Endometrial microvascular endothelial cells (primary cell): ENCODE measurements around the gene FUOM. TPM values are rescaled to one million over a fixed set of nuclear protein-coding genes. Genes with fewer than 3 reads are reported as not detected.
"Not testable (repeated sequence)": the region's sequence is repeated elsewhere in the genome, so short reads cannot be mapped to it uniquely, and the experiment has no call there.

Source experiments
- in situ Hi-C: cut with HindIII; loops from 2 replicates; pipeline ENCODE4 v1.10.0; 2017; ENCODE audit warnings: low sequenced_read_pairs, low pct_unique_long_range_greater_than_20kb; ENCODE audit errors: inconsistent ontology term
- total RNA-seq: library from RNA; depleted of rRNA; stranded (reverse); fragments of >200 nt; gene quantifications from one replicate; pipeline ENCODE4 v1.2.3, GENCODE V29; 2015; ENCODE audit errors: inconsistent ontology term

Gene FUOM
- total RNA-seq, 1 donor from 2014 or later: 9.9 TPM

DNA sequence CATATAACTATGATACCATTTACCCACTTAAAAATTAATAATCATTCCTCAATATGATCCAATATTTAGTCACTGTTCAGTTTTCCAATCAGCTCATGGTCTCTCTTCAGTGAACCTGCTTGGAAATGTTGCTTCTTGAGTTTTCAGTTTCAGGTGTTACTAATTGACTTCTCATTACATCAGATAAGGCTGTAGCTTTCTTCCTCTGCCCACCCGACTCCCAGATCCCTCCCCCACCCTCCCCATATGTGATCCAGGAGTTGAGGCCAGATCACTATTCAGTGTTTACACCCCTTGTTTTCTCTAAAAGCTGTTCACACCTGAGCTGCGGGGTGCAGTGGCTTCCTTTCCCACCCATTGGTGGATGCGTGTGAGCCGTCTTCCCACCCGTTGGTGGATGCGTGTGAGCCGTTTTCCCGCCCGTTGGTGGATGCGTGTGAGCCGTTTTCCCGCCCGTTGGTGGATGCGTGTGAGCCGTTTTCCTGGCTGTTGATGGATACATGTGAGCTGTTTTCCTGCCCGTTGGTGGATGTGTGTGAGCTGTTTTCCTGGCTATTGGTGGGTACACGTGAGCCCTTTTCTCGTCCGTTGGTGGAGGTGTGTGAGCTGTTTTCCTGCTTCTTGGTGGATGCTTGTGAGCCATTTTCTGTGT is 32.9 kb upstream of the FUOM start:
- in situ Hi-C loops: no loop called here

DNA sequence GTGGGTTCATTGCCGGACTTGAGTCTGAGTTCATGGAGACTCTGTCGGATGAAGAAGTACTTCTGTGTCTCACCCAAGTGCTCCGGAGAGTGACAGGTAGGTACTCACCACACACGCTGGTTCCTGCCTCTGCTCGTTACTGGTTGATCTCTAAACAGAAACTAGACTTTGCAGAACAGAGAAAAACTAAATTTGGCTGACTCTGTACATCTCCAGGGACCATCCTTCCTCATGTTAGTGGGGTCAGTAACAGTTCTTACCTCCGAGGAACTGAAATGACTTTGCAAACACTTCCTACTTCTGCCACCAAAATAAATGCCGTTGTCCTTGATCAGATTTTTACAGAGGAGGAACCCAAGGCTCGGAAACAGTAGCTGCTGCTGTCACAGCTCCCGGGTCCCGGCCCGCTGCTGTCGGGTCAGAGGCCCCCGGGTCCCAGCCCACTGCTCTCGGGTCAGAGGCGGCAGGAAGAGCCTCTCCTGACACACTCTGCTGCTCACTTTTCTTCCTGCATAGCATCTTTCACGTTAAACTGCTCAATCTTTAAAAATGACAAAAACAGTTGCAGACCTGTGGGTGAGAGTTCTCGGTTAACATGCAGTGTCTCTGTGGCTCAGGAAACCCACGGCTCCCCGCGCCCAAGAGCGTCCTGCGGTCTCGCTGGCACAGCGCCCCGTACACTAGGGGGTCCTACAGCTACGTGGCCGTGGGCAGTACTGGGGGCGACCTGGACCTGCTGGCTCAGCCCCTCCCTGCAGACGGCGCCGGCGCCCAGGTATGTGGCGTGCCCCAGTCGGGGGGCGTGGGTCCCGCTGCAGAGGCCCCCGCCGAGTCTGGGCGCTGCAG is 31.4 kb upstream of the FUOM start:
- in situ Hi-C loops: no loop called here

DNA sequence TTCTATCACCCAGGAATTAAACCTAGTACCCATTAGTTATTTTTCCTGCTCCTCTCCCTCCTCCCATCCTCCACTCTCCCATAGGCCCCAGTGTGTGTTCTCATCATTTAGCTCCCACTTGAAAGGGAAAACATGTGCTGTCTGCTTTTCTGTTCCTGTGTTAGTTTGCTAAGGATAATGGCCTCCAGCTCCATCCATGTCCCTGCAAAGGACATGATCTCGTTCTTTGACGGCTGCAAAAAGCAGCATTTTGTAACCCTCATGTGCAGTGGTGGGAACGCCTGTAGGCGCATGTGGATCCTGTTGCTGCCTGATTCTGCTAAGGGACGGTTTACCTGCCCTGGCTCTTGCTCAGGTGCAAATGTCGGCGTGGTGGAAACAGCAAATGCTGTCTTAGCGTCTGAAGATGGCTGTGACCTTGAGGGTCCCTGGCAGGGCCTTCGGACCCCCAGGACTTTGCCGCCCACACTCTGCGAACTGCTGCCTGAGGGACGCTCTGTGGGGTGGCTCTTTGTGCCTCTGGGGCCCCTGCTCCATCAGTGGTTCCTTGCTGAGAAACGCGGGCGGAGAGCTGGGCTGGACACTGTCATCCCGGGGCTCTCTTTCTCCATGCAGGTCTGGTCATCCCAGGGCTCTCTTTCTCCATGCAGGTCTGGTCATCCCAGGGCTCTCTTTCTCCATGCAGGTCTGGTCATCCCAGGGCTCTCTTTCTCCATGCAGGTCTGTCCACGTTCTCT is 30.6 kb upstream of the FUOM start:
- in situ Hi-C loops: no loop called here

DNA sequence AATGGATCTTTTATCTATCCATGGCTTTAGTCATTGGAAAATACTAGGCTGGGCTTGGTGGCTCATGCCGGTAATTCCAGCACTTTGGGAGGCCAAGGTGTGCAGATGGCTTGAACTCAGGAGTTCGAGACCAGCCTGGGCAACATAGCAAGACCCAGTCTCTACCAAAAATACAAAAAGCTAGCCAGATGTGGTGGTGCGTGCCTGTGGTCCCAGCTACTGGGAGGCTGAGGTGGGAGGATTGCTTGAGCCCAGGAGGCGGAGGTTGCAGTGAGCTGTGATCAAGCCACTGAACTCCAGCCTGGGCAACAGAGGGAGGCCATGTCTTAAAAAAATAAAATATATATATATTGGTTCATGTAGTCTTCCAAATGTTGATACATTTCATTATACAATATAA is 29.1 kb upstream of the FUOM start:
- in situ Hi-C loops: not testable (repeated sequence)

DNA sequence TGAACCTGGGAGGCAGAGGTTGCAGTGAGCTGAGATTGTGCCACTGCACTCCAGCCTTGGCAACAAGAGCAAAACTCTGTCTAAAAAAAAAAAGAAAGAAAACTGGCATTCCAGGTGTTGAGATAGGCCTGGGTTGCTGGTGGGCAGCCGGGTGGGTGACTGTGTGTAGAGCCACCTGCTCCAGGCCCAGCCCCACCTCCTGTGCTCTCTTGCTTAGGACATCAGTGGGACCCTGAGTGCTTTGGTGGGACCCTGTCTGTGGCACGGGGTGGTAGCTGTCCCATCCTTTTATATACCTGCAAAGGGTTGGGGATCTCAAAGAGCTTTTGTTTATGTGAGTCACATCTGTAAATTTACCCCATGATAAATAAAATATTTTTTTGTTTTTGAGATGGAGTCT is 27.4 kb upstream of the FUOM start:
- in situ Hi-C loops: no loop called here

DNA sequence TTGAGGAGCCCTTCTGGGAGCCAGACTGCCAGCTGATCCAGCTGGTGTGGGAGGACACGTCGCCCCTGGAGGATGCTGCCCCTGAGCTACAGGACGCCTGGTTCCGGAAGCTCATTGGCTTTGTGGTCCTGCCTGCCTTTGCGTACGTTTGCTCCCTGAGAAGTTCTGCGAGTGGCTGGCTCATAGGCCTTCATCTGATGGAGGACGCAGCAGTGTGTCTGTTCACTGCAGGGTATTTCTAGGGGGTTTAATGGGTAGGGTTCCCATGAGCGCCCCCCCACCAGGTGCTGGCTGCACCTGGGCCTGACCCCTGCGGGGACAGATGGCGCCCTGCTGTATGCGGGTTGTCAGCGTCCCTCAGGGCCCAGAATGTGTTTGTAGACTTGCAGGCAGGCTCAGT is 26.3 kb upstream of the FUOM start:
- in situ Hi-C loops: no loop called here

DNA sequence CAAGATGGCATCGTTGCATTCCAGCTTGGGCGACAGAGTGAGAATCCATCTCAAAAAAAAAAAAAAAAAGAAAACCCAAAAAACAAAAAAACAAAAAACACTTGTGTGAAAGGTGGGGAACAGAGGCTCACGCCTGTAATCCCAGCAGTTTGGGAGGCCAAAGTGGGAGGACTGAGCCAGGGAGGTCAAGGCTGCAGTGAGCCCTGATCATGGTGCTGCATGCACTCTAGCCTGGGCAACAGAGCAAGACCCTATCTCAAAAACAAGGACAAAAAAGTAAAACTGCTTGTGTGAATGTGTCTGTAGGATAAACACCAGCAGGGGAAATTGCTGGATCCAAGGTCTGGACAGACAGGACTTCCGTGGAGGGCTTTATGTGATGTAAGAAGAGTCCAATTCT is 25.7 kb upstream of the FUOM start:
- in situ Hi-C loops: no loop called here

DNA sequence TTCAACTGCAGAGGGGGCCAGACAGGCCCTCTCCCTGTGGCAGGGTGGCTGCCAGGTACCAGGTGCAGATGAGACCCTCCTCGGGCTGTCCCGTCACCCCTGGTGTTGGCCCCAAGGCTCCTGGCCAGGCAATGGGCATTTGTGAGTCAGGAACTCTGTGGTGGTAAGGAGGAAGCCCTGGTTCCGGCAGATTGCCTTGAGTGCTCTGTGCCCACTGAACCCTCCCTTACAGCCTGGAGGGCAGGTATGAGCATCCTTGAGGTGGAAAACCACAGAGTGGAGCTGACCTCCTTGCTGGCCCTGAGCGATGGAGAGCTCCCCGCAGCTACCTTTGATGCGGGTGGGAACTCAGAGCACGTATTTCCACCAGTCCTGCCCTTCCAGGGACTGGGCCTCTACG is 23.2 kb upstream of the FUOM start:
- in situ Hi-C loops: no loop called here

DNA sequence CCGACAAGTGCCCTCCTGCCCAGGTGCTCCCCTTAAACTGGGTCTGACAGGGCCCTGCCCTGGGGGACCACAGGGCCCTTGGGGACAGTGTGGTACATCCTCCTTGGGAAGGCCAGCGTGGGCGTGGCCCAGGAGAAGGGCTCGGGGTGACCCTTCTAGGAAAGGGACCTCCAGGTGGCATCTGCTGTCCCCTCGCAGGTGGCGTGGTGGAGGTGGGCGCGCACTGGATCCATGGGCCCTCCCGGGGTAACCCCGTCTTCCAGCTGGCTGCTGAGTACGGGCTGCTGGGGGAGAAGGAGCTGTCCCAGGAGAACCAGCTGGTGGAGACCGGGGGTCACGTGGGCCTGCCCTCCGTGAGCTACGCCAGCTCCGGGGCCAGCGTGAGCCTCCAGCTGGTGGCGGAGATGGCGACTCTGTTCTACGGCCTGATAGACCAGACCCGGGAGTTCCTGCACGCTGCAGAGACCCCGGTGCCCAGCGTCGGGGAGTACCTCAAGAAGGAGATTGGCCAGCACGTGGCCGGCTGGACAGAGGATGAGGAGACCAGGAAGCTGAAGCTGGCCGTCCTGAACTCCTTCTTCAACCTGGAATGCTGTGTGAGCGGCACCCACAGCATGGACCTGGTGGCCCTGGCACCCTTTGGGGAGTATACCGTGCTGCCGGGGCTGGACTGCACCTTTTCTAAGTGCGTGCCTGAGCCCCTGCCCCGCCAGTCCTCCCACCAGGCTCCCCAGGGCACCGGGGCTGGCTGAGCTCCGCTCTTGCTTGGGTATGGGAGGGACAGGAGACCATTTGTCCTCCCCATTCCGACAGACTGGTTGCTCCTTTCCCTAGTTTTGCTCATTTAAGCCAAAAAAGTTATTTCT is 22.2 kb upstream of the FUOM start:
- in situ Hi-C loops: no loop called here

DNA sequence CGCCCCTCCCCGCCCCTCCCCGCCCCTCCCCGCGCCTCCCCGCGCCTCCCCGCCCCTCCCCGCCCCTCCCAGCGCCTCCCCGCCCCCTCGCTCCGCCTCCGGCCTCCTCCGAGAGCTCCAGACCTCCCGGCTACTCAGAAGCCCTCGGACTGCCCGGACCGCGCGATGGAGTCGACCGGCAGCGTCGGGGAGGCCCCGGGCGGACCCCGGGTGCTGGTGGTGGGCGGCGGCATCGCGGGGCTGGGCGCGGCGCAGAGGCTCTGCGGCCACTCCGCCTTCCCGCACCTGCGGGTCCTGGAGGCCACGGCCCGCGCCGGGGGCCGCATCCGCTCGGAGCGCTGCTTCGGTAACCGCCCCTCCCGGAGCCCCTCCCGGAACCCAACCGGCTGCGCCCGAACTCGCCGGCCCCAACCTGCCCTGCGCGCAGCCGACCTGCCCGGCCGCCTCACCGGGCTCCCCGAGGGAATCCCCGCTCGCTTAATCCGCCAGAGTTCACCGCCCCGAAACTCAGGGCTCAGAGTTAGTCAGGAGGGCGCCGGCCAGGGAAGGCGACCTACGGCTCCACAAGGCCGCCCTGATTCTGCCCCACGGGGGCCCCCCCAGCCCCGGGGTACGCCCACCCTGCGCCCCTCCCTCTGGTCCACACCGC is 21.5 kb upstream of the FUOM start, which contains the start of gene PAOX:
Gene PAOX (plus strand): TSS at position 111 of the 649 bp plus-strand sequence. CDS start 55 bp downstream, at position 166.
- in situ Hi-C loops: no loop called here

DNA sequence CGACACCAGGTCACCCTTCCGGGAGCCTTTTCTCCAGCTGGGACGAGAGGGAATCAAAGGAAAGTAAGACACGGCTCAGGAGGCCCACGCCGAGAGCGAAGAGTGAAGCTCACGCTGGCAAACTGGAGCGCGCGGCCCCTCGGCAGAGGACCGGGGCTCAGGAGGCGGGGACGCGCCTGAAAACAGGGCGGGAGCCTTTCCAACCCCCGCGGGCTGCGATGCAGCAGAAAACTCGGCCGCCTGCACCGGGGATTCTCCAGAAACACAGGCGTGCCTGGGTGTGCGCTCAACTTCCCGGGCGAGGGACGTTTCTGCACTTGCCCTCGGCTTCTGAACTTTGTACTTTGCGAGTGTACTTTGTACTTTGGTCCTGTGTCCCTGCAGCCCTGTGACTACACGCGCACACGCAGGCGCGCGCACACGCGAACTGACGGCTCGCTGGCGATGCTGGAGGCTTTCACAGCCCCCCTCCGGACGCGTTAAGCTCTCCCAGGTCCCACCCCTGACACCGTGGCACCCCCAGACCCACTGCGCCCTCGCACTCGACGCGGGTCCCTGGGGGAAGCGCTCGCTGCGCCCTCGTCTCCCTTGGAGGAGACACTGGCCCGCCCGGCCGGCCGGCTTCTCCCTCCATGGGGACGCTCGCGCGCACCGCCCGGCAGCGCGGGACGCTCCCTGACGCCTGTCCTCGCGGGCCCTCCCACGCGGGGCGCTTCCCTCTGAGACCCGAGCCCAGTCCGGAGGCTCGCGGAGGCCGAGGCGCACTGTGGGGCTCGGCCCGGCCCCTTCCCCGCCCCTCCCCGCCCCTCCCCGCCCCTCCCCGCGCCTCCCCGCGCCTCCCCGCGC is 20.7 kb upstream of the FUOM start:
- in situ Hi-C loops: no loop called here

DNA sequence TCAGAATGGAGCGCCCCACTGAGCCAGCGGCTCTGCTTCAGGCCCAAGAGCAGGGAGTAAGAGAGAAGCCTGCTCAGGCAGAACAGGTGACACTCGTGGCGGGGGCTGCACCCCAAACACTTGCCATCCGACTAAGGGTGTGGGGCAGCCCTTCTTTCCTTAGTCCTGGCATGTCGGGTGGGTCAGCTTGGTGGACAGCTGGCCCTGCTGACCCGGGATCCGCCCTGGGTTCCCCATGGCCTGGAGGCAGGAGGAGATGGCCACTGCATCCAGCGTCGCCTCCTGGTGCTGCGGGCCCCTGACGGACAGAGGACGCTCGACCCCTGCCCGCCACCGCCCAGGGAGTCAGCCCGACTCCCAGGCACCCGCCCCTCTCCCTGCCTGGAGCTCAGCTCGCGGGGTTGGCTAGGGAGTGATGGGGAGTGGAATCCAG is 20.0 kb upstream of the FUOM start:
- in situ Hi-C loops: no loop called here

DNA sequence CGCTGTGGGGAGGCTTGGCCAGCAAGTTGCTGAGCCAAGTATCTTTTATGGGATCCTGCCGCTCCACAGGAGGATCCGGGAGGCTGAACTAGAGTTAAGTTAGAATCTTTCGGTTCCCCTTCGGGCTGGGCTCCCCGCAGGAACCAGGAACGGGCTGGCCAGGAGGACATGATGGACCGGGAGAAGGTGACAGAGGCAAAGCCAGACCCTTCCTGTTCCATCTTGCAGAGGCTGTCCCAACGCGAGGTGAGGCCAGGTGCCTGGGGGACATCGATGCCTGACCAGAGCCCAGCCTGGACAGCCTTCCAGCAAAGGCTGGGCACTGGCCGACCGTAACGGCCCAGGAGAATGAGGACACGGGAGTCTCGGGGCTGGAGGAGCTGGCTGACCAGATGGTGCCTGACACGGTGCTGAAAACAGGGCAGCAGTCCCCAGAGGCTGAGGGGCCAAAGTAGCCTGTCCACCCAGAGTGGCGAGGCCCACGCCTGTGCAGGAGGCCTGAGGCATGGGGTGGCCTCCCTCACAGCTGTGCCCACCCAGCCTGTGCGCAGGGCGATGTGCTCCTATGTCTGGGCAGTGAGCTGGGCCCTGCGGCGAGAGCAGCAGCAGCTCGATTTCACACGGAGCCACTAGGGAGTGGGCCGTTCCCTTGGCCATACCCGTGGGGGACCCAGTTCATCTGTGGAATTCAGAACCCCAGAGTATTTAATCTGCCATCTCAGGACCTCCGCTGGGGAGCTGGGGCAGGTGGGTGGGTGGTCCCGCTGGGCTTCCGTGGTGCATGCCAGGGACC is 19.4 kb upstream of the FUOM start:
- in situ Hi-C loops: no loop called here

DNA sequence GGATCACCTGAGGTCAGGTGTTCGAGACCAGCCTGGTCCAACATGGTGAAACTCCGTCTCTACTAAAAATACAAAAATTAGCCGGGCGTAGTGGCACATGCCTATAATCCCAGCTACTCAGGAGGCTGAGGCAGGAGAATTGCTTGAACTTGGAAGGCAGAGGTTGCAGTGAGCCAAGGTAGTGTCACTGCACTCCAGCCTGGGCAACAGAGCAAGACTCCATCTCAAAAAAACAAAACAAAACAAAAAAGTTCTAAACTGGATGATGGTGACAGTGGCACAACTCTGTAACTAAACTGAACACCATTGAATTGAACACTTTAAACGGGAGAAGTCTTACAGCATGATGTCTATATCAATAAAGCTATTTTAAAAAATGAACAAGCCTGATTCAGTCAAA is 18.4 kb upstream of the FUOM start:
- in situ Hi-C loops: not testable (repeated sequence)

DNA sequence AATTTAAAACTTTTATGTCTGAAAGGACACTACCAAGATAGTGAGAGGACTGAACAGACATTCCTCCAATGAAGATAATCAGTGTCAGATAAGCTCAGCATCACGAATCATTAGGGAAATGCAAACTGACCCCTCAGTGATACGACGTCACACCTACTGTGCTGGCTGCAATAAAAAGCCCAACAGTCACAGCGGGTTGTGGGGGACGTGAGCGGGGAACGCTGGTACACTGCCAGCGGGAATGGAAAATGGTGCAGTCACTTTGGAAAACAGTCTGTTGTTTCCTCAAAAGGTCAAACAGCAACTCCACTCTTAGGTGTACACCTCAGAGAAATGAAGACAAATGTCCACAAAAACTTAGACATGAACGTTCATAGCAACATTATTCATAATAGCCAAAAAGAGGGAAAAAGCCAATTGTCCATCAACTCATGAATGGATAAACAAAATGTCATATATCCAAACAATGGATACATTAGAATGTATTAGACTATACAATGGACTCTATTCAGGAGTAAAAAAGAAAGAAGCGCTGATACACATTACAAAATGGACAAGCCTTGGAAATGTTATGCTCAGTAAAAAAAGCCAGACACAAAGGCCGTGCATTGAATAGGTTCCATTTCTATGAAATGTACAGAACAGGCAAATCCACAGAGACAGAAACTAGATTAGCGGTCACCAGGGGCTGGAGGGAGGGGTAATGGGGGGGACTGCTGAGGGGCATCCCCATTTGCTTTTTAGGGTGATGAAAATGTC is 17.7 kb upstream of the FUOM start:
- in situ Hi-C loops: no loop called here
